Right kidney (tissue), 1 donor: ENCODE results near the gene PLIN4.

Experiments
- DNase-seq: peaks from one replicate; pipeline ENCODE4 v3.0.0-alpha.2; 2016

PLIN4 gene

GRCh38 chr19:4506449-4507149 lies 11.7 kb downstream of the PLIN4 start:
- DNase-seq = no peak

GRCh38 chr19:4505570-4506448 lies 12.5 kb downstream of the PLIN4 start:
- no peak for DNase-seq

- DNase-seq = no peak
These were observed 13.3 kb downstream of the PLIN4 start for GRCh38 chr19:4504891-4505569.

- DNase-seq = no peak
These were observed 14.0 kb downstream of the PLIN4 start for GRCh38 chr19:4504297-4504701.

GRCh38 chr19:4503825-4504170 lies 14.5 kb downstream of the PLIN4 start:
- no peak for DNase-seq

- no peak for DNase-seq
These were observed 15.0 kb downstream of the PLIN4 start for GRCh38 chr19:4503132-4503824.

- no peak for DNase-seq
These were observed 15.8 kb downstream of the PLIN4 start for GRCh38 chr19:4502282-4503131.

GRCh38 chr19:4501691-4502090 lies 16.6 kb downstream of the PLIN4 start:
- no peak for DNase-seq

- DNase-seq = no peak
These were observed 17.3 kb downstream of the PLIN4 start for GRCh38 chr19:4500841-4501591.

GRCh38 chr19:4499855-4500254 lies 18.4 kb downstream of the PLIN4 start:
- DNase-seq = no peak

- no peak for DNase-seq
These were observed 19.0 kb downstream of the PLIN4 start for GRCh38 chr19:4499318-4499717.

- DNase-seq = no peak
These were observed 19.6 kb downstream of the PLIN4 start for GRCh38 chr19:4498694-4499093.

GRCh38 chr19:4497770-4498389 lies 20.4 kb downstream of the PLIN4 start:
- no peak for DNase-seq

- no peak for DNase-seq
These were observed 22.0 kb downstream of the PLIN4 start for GRCh38 chr19:4496304-4496703.

- no peak for DNase-seq
These were observed 22.8 kb downstream of the PLIN4 start for GRCh38 chr19:4495471-4495870.

- no peak for DNase-seq
These were observed 23.6 kb downstream of the PLIN4 start for GRCh38 chr19:4494691-4495064.

- DNase-seq = no peak
These were observed 24.2 kb downstream of the PLIN4 start for GRCh38 chr19:4493929-4494690.

GRCh38 chr19:4493104-4493928 lies 25.0 kb downstream of the PLIN4 start:
- DNase-seq = no peak
